WTC11 (cell line): ENCODE data around the gene OLFM2.

Experiments
- ATF3 ChIP-seq: sonication (generic); formaldehyde crosslinking; conservative IDR thresholded peaks from 2 replicates; pipeline ENCODE4 v1.8.1; 2022; ENCODE audit warnings: mild to moderate bottlenecking, missing genetic modification reagents
- CREM ChIP-seq: sonication (generic); formaldehyde crosslinking; IDR thresholded peaks from 2 replicates; pipeline ENCODE4 v1.8.1; 2022; ENCODE audit warnings: mild to moderate bottlenecking, missing genetic modification reagents, moderate library complexity
- CTCF ChIP-seq: fragments of 200-600 bp; IDR thresholded peaks from 2 replicates; pipeline ENCODE4 v1.8.0; 2022; ENCODE audit warnings: antibody characterized with exemption
- E2F5 ChIP-seq: sonication (generic); formaldehyde crosslinking; IDR thresholded peaks from 2 replicates; pipeline ENCODE4 v1.8.1; 2022; ENCODE audit warnings: mild to moderate bottlenecking, moderate library complexity, missing genetic modification reagents
- ESRRA ChIP-seq: sonication (generic); formaldehyde crosslinking; IDR thresholded peaks from 2 replicates; pipeline ENCODE4 v1.8.1; 2022; ENCODE audit warnings: mild to moderate bottlenecking, missing genetic modification reagents, borderline replicate concordance
- NFE2L1 ChIP-seq: sonication (generic); formaldehyde crosslinking; IDR thresholded peaks from 2 replicates; pipeline ENCODE4 v1.8.1; 2023; ENCODE audit warnings: missing genetic modification reagents
- NFYB ChIP-seq: sonication (generic); formaldehyde crosslinking; conservative IDR thresholded peaks from 2 replicates; pipeline ENCODE4 v1.8.0; 2022; ENCODE audit warnings: low read depth, missing genetic modification reagents
- RELA ChIP-seq: sonication (generic); formaldehyde crosslinking; IDR thresholded peaks from 2 replicates; pipeline ENCODE4 v1.8.1; 2022; ENCODE audit warnings: missing genetic modification reagents, mild to moderate bottlenecking, borderline replicate concordance
- ZBTB43 ChIP-seq: sonication (generic); formaldehyde crosslinking; IDR thresholded peaks from 2 replicates; pipeline ENCODE4 v1.8.1; 2023; ENCODE audit warnings: mild to moderate bottlenecking, missing genetic modification reagents
- ZNF232 ChIP-seq: sonication (generic); formaldehyde crosslinking; IDR thresholded peaks from 2 replicates; pipeline ENCODE4 v1.8.0; 2022; ENCODE audit warnings: mild to moderate bottlenecking, missing genetic modification reagents

GRCh38 chr19:9981406-9982260, 45.3 kb upstream of the OLFM2 start:
- TF ChIP-seq CTCF (no peak), NFE2L1 (no peak), RELA (CRISPR knock-in tag) (no peak), ATF3 (CRISPR knock-in tag) (no peak), ZNF232 (CRISPR knock-in tag) (no peak), E2F5 (no peak), CREM (CRISPR knock-in tag) (no peak), ESRRA (CRISPR knock-in tag) (no peak), NFYB (CRISPR knock-in tag) (no peak), ZBTB43 (CRISPR knock-in tag) (no peak)
